Activated naive CD4-positive, alpha-beta T cell treated with anti-CD3 and anti-CD28 coated beads, Interleukin-2, amount 50 U/mL, for 24 hours (primary cell): ENCODE data around the gene GPR68.
"Not testable (repeated sequence)": the region's sequence is repeated elsewhere in the genome, so short reads cannot be mapped to it uniquely, and the experiment has no call there.

Experiments
- H3K27ac Mint-ChIP-seq: one replicate; pipeline ENCODE4 v1.8.0; 2021; ENCODE audit warnings: mild to moderate bottlenecking, mixed read lengths
- H3K27me3 Mint-ChIP-seq: one replicate; pipeline ENCODE4 v1.8.0; 2021; ENCODE audit warnings: mixed read lengths
- H3K36me3 Mint-ChIP-seq: one replicate; pipeline ENCODE4 v1.8.0; 2021; ENCODE audit warnings: mixed read lengths
- H3K4me1 Mint-ChIP-seq: one replicate; pipeline ENCODE4 v1.8.0; 2021; ENCODE audit warnings: mixed read lengths
- H3K4me3 Mint-ChIP-seq: one replicate; pipeline ENCODE4 v1.8.0; 2021; ENCODE audit warnings: mild to moderate bottlenecking, mixed read lengths
- H3K9me3 Mint-ChIP-seq: one replicate; pipeline ENCODE4 v1.8.0; 2021; ENCODE audit warnings: mixed read lengths

Gene GPR68

DNA sequence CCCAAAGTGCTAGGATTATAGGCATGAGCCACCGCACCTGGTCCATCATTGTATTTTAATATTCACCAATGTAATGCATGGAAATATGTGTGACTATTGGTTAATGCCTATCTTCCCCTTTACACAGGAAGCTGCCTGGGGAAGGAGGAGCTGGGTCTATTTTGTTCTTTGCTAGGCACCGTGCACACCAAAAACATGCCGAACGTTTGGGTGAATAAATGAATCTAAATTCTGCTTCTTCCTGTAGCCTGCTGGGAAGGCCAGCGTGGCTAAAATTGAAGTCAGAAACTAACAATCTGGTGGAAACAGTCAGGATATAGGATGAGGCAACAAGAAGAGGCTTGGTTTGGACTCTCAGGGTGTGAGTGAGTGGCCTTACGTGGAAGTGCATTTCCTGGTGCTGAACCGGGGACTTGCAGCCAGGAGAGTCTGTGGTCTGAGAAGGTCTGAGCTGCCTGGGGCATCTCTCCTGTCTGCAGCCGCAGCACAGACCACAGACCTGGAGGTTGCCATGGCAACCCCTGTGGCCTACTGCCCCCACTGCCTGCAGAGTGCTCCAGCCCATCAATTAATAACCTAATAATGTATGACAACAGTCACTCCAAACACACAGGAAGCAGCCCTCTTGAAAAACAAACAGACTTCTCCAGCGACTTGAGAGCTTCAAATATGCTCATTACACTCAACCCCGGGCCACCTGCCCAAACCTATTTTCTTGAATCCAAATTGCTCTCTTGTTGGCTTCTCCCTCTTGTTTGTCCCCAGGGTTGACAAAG, 5.5 kb upstream of the GPR68 start:
- Mint-ChIP-seq H3K9me3 (peaks cover 6% of the 10 kb centered on the region), H3K27me3 (no peaks in the 10 kb centered on the region), H3K36me3 (peaks cover 11% of the 10 kb centered on the region), H3K4me1 (peaks cover 75% of the 10 kb centered on the region), H3K4me3 (peak overlapping the region; percentile 54), H3K27ac (peak overlapping the region; percentile 74)

DNA sequence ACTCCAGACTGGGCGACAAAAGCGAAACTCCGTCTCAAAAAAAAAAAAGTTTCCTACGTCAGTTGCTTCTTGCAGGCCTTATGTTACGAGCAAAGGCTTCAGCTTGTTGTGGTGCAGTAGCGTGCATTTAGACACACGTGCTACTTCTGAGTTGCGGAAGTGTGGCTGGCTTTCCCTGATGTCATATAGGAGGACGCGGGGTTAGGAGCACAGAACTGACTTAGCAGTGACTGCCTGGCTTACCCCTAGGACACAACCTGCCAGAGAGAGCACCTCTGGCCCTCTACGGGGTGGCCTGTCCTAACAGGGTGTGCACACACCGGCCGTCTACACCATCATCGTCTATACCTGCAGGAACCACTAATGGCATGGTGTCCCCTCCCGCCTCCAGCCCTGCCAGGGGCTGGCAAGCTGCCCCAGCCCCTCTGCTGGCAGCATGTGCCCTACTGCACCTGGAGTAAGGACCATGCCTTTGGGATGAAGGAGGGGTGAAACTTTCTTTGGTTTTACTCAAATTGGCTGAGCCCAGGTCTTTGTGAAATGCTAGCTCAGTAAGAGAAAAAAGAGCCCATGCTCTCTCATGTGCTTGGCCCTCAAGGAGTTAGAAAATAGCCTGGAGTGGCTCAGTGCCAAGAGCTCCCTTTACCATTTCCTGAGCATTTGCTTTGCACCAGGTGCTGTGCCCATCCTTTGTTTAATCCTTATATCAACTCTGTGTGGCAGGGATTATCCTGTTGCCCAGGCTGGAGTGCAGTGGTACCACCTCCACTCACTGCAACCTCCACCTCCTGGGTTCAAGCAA, 1.7 kb upstream of the GPR68 start:
- H3K4me3 Mint-ChIP-seq, result peak overlapping the region; percentile 64
- H3K9me3 Mint-ChIP-seq, result peaks cover 6% of the 10 kb centered on the region
- peaks cover 14% of the 10 kb centered on the region for H3K36me3 Mint-ChIP-seq
- peak overlapping the region; percentile 94 for H3K27ac Mint-ChIP-seq
- H3K27me3 Mint-ChIP-seq, result no peaks in the 10 kb centered on the region
- peaks cover 86% of the 10 kb centered on the region for H3K4me1 Mint-ChIP-seq

DNA sequence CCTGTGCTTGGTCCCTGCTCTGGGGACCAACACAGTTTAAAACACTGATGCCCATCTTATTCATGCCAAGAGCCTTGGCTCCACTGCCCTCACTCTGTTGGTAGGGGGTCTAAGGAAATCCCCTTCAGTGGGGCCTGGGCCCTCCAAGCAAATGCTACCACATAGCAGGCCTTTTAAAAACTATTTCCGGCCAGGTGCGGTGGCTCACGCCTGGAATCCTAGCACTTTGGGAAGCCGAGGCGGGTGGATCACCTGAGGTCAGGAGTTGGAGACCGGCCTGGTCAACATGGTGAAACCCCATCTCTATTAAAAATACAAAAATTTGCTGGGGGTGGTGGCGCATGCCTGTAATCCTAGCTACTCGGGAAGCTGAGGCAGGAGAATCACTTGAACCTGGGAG, 1.1 kb upstream of the GPR68 start:
- H3K4me1 Mint-ChIP-seq, result peaks cover 83% of the 10 kb centered on the region
- peaks cover 14% of the 10 kb centered on the region for H3K36me3 Mint-ChIP-seq
- H3K4me3 Mint-ChIP-seq, result peak overlapping the region; percentile 64
- H3K9me3 Mint-ChIP-seq, H3K27me3 Mint-ChIP-seq: not testable (repeated sequence)
- peak overlapping the region; percentile 95 for H3K27ac Mint-ChIP-seq

DNA sequence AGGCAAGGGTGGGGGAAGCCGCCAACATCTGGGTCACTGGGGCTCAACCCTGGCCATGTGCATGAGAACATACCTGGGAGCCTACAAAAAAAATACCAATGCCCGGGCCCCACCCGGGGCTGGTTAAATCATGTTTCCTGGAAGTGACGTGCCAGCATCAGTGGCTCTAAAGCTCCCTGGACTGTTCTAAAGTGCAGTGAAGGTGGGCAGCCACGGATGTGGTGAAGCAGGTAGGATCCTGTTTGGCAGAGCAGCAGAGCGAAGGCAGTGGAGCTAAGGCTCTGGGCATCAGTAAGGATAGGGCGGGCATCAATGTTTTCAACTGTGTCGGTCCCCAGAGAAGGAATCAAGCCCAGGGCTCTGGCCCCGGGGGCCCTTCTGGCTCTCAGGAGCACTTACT, 525 bp upstream of the GPR68 start:
- H3K27ac Mint-ChIP-seq, result peak overlapping the region; percentile 95
- H3K36me3 Mint-ChIP-seq, result peaks cover 14% of the 10 kb centered on the region
- no peaks in the 10 kb centered on the region for H3K27me3 Mint-ChIP-seq
- peaks cover 81% of the 10 kb centered on the region for H3K4me1 Mint-ChIP-seq
- peak overlapping the region; percentile 79 for H3K4me3 Mint-ChIP-seq
- peaks cover 6% of the 10 kb centered on the region for H3K9me3 Mint-ChIP-seq

DNA sequence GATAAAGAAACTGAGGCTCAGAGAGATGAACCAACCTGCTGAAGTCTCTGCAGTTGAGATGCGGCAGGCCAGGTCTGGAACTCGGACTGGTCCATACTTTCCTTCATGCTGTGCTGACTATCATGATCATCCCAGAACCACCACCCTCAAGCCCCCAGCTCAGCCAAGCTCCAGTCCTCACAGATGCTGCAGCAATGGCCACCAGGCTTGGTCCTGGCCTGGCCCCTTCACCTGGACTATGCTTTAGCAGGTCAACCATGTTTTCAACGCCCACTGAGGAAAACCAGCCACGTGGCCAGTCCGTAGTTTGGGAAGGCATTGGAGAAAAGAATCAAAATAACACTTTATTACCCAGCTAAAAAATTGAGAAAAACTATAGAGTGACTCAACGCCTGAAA, 1.4 kb downstream of the GPR68 start:
- Mint-ChIP-seq H3K27me3 (no peaks in the 10 kb centered on the region), H3K36me3 (peaks cover 14% of the 10 kb centered on the region), H3K27ac (peak overlapping the region; percentile 95), H3K9me3 (peaks cover 6% of the 10 kb centered on the region), H3K4me3 (peak overlapping the region; percentile 79), H3K4me1 (peaks cover 85% of the 10 kb centered on the region)

DNA sequence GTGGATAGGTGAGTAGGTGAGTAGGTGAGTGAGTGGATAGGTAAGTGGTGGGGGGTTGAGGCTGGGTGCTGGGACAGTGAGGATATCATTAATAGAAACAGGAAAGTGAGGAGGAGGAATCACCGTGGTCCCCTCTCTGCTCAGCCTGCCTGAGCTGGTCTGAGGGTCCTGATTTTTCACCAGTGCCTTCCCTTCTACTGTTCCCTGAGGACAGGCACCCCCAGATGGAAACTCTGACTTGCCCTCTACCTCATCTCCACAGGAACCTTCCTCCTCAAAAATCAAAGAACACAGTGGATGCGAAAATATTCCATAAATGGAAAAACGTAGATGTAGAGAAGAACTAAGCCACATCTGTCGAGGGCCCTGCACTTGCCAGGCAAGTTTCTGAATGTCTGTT, 1.9 kb downstream of the GPR68 start:
- peaks cover 85% of the 10 kb centered on the region for H3K4me1 Mint-ChIP-seq
- H3K27me3 Mint-ChIP-seq, result no peaks in the 10 kb centered on the region
- H3K36me3 Mint-ChIP-seq, result peaks cover 12% of the 10 kb centered on the region
- peak overlapping the region; percentile 95 for H3K27ac Mint-ChIP-seq
- H3K4me3 Mint-ChIP-seq, result peak overlapping the region; percentile 79
- peaks cover 6% of the 10 kb centered on the region for H3K9me3 Mint-ChIP-seq

DNA sequence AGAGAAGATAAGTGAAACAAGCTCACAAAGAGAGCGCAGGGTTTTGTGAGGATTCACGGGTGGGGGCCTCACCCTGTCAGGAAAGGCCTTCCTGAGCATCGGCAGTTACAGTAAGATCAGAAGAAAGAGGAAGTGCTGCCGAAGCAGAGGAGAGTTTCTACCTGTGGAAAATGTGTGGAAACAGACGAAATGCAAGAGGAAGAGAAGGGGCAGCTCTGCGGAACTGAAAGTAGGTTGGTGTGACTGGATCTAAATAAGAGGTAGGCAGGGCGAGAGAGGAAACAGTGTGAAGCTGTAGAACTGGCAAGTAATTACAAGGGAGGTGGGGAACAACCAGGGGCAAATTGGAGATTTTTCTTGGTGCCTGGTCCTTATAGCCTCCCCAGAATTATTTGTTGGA, 2.6 kb downstream of the GPR68 start:
- H3K9me3 Mint-ChIP-seq, result no peaks in the 10 kb centered on the region
- H3K27ac Mint-ChIP-seq, result peak overlapping the region; percentile 95
- no peaks in the 10 kb centered on the region for H3K27me3 Mint-ChIP-seq
- H3K4me1 Mint-ChIP-seq, result peaks cover 80% of the 10 kb centered on the region
- peak overlapping the region; percentile 79 for H3K4me3 Mint-ChIP-seq
- peaks cover 7% of the 10 kb centered on the region for H3K36me3 Mint-ChIP-seq

DNA sequence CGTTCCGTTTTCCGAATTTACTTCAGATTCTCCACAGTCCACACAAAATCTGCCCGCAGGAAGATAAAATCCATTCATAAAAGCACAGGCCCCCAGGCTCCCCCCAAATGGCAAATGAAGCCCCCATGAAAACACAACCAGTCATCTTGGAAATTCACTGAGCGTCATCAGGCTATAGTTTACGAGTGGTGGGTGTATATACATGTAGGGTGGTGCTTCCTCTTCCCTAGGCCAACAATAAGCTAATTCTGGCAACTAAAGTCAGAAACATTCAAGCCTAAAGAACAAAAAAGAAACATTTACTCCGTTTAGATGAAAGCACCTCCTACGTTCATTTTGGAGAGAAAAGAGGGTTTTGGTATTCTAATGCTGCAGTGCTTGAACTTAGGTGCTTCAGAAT, 5.8 kb downstream of the GPR68 start:
- H3K4me1 Mint-ChIP-seq, result peaks cover 70% of the 10 kb centered on the region
- peak overlapping the region; percentile 53 for H3K4me3 Mint-ChIP-seq
- H3K27ac Mint-ChIP-seq, result peak overlapping the region; percentile 90
- H3K9me3 Mint-ChIP-seq, result no peaks in the 10 kb centered on the region
- peaks cover 5% of the 10 kb centered on the region for H3K36me3 Mint-ChIP-seq
- no peaks in the 10 kb centered on the region for H3K27me3 Mint-ChIP-seq

DNA sequence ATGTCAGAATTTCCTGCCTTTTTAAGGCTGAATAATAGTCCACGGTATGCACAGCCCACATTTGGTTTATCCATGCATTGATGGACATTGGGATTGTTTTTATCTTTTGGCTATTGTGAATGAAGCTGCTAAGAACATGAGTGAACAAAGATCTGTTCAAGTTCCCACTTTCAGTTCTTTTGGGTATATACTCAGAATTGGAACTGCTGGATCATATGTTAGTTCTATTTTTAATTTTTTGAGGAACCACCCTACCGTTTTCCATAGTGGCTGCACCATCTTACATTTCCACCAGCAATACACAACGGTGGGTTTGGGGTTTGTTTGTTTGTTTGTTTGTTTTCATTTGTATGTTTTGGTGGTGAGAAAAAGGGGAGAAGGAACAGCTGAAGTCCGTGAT, 6.4 kb downstream of the GPR68 start:
- Mint-ChIP-seq H3K4me1 (peaks cover 70% of the 10 kb centered on the region), H3K36me3 (peaks cover 5% of the 10 kb centered on the region), H3K27me3 (no peaks in the 10 kb centered on the region), H3K9me3 (no peaks in the 10 kb centered on the region), H3K4me3 (no peak overlapping the region), H3K27ac (peak overlapping the region; percentile 90)

DNA sequence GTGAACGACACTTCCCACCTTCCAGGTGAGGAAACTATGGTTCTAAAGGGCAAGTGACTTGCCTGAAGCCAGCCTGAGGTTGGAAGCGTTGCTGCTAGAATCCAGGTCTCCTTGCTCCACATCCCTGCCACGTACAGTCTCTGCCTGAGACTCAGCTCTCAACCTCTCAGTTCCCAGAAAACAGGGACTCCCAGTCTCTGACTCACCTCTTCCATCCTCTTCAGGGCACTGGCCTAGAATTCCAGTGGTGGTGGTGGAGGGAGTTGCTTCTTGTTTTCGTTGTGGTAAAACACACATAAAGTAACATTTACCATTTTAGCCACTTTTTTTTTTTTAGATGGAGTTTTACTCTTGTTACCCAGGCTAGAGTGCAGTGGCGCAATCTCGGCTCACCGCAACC, 7.3 kb downstream of the GPR68 start:
- Mint-ChIP-seq H3K4me1 (peaks cover 69% of the 10 kb centered on the region), H3K36me3 (peaks cover 7% of the 10 kb centered on the region), H3K4me3 (no peak overlapping the region), H3K27me3 (no peaks in the 10 kb centered on the region), H3K27ac (peak overlapping the region; percentile 25), H3K9me3 (no peaks in the 10 kb centered on the region)

DNA sequence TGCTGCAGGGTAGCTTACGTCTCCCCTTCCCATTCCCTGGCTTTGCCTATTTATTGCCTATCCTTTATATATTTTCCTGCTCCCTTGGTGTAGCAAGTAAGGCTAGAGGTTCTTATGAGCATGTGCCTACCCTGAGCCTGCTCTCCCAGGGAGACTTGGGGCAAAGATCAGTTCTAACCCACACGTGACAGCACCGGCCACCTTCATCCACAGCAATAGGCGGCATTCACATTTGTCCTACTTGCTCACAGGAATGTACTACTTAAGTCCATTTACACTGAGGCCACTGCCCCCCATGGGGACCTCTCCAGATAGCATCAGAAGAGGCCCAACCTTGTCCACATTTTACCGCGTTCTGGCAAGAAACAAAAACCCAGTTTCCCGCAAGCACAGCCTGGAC, 8.7 kb downstream of the GPR68 start:
- Mint-ChIP-seq H3K9me3 (no peaks in the 10 kb centered on the region), H3K36me3 (peaks cover 7% of the 10 kb centered on the region), H3K4me1 (peaks cover 70% of the 10 kb centered on the region), H3K27me3 (no peaks in the 10 kb centered on the region), H3K4me3 (no peak overlapping the region), H3K27ac (no peak overlapping the region)

DNA sequence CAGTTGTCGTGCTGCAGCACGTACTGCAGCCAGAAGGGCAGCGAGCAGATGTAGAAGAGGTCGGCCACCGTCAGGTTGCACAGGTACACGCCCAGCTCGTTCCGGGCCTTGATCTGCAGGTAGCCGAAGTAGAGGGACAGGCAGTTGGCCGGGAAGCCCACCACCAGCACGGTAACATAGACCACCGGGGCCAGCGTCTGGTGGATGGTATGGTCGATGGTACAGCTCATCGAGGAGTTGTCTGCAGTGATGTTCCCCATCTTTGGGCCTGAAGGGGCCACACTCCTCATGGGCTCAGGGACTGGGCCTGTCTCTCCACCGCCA, 9.8 kb downstream of the GPR68 start:
- H3K4me3 Mint-ChIP-seq, result no peak overlapping the region
- no peak overlapping the region for H3K27ac Mint-ChIP-seq
- H3K27me3 Mint-ChIP-seq, result no peaks in the 10 kb centered on the region
- peaks cover 10% of the 10 kb centered on the region for H3K36me3 Mint-ChIP-seq
- no peaks in the 10 kb centered on the region for H3K9me3 Mint-ChIP-seq
- peaks cover 75% of the 10 kb centered on the region for H3K4me1 Mint-ChIP-seq

DNA sequence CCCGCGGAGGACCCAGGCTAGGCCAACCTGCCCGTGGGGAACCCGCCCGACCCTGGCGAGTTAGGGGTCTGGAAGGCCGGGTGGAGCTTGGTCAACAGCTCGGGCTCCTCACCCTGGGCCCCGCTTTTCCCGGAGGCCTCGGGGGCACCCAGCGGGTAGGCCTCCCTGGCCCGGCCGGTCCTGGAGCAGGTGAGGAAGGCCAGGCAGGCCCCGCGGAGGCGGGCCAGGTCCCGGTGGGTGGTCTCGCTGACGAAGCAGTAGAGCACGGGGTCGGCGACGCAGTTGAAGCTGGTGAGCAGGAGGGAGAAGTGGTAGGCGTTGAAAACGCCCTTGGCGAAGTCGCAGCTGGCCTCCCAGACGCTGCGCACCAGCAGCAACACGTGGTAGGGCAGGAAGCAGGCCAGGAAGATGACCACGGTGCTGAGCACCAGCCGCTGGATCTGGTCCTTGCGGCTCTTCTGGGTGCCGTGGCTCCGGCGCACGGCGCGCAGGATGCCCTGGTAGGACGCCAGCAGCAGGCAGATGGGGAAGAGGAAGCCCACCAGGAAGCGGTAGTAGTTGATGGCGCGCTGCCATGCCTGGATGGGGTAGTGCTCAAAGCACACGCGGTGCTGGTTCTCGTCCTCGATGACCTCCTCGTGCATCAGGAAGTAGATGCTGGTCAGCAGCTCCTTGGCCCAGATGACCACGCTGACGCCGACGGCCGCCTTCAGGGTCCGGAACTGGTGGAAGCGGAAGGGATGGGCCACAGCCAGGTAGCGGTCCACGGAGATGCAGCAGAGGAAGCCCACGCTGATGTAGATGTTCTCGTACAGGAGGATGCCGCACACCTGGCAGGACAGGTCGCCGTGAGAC, 10.3 kb downstream of the GPR68 start:
- Mint-ChIP-seq H3K4me3 (no peak overlapping the region), H3K4me1 (peaks cover 75% of the 10 kb centered on the region)

DNA sequence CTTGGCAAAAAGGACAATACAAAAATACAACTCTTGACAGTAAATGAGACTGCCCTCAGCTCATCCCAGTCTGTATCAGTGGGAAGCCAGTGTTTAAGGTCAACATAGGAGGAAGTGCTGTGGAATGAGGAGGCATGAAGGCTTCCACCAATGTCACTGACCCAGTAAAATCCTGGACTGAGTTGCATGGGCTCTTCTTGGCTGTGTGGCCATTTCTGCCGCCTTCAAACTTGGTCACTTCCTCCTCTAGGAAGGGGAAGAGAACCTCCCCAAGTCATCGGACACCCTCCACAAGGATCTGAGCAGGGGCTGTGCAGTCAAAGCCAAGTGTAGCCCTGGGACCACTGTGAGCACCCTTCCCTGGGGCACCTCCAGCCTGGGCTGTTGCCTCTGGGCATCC, 11.9 kb downstream of the GPR68 start:
- Mint-ChIP-seq H3K9me3 (no peaks in the 10 kb centered on the region), H3K27me3 (no peaks in the 10 kb centered on the region), H3K4me1 (peaks cover 75% of the 10 kb centered on the region), H3K27ac (peak overlapping the region; percentile 12), H3K4me3 (no peak overlapping the region), H3K36me3 (peaks cover 10% of the 10 kb centered on the region)

More for the DNA sequence above, 10.3 kb downstream of the GPR68 start:
- Mint-ChIP-seq H3K36me3 (peaks cover 10% of the 10 kb centered on the region), H3K27ac (no peak overlapping the region), H3K27me3 (no peaks in the 10 kb centered on the region), H3K9me3 (no peaks in the 10 kb centered on the region)

DNA sequence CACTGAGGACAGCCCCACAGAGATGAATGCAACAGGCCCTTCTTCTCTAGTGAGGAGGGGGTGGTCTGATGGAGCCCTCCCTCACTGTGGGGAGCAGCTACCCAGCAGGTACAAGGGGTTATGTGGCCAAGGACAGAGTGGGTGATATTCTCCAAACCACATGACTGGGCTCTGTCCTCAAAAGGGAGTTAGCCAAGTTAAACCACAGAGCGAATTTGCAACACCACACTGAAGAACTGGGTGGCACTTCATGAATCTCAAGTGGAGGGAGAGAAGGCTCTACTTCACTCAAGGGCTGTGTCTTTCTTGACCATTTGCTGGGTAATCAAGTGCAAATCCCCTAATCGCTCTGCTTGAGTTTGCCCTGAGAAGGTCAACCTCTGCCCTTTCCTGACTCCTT, 12.5 kb downstream of the GPR68 start:
- Mint-ChIP-seq H3K27me3 (no peaks in the 10 kb centered on the region), H3K9me3 (no peaks in the 10 kb centered on the region), H3K4me1 (peaks cover 79% of the 10 kb centered on the region), H3K4me3 (peak overlapping the region; percentile 30), H3K36me3 (peaks cover 10% of the 10 kb centered on the region), H3K27ac (peak overlapping the region; percentile 94)
